ENCODE results near the gene CHRNB2. TPM values are rescaled to one million over a fixed set of nuclear protein-coding genes. Genes with fewer than 3 reads are reported as not detected.

CHRNB2 gene
- total RNA-seq, 1 experiment from 2014 or later: 1.8 TPM

GRCh38 chr1:154572468-154573167 lies 5.0 kb downstream of the CHRNB2 start:
- Histone ChIP-seq H2BK12ac (ENCODE audit: insufficient read length, low read depth, low read length) (no peak overlapping the region), H3K9me3 (ENCODE audit: control insufficient read depth, low read depth, low read length) (no peaks in the 10 kb centered on the region), H4K5ac (ENCODE audit: insufficient read length, low read depth, low read length) (no peak overlapping the region), H2BK15ac (ENCODE audit: low read depth, low read length) (no peak overlapping the region), H3K4me1 (ENCODE audit: insufficient read depth, low read length) (no peaks in the 10 kb centered on the region; the same call in 1 of the 2 replicates), H2BK20ac (ENCODE audit: low read depth, low read length, poor library complexity, severe bottlenecking) (no peak overlapping the region), H4K8ac (replicated peaks; ENCODE audit: insufficient read length, low read depth, low read length) (no peak overlapping the region), H3K23ac (ENCODE audit: insufficient read length, low read depth, low read length) (no peak overlapping the region), H2AK5ac (ENCODE audit: insufficient read length, low read length) (no peak overlapping the region), H3T11ph (ENCODE audit: low read length) (no peak overlapping the region), H2AFZ (ENCODE audit: low read length) (no peak overlapping the region), H3K27me3 (ENCODE audit: insufficient read depth, low read length) (no peaks in the 10 kb centered on the region), H2BK5ac (ENCODE audit: insufficient read length, low read length) (no peak overlapping the region), H2BK120ac (ENCODE audit: low read depth, low read length, poor library complexity, severe bottlenecking) (no peak overlapping the region), H3K56ac (ENCODE audit: insufficient read length, low read depth, low read length) (no peak overlapping the region), H3K9ac (ENCODE audit: extremely low read depth, insufficient read length, low read length) (no peak overlapping the region), H3K79me2 (ENCODE audit: insufficient read depth, low read length) (no peaks in the 10 kb centered on the region), H4K91ac (ENCODE audit: insufficient read length, low read depth, low read length) (no peak overlapping the region), H4K20me1 (ENCODE audit: control insufficient read depth, insufficient read depth, insufficient read length) (no peaks in the 10 kb centered on the region), H3K14ac (ENCODE audit: insufficient read depth, low read length) (no peak overlapping the region; the same call in 1 of the 2 replicates), H3K79me1 (ENCODE audit: insufficient read depth, low read depth, low read length, poor library complexity, severe bottlenecking) (no peaks in the 10 kb centered on the region), H3K23me2 (ENCODE audit: insufficient read length, low read depth, low read length, poor library complexity, severe bottlenecking) (peaks cover 4% of the 10 kb centered on the region), H3K18ac (ENCODE audit: insufficient read length, low read depth, low read length) (no peak overlapping the region), H3K27ac (ENCODE audit: insufficient read length, low read depth, low read length) (no peak overlapping the region), H3K4ac (ENCODE audit: low read depth, low read length) (no peak overlapping the region), H3K4me2 (ENCODE audit: insufficient read depth, insufficient read length, low read length) (no peak overlapping the region)
- no peak for DNase-seq
- no peak overlapping the region for H3K4me3 Mint-ChIP-seq
- H3K4me1 Mint-ChIP-seq: peaks cover 27 to 37% of the 10 kb centered on the region in 2 experiments
- H3K27me3 Mint-ChIP-seq (ENCODE audit: low read depth): peaks cover 6% of the 10 kb centered on the region
- peaks cover 0 to 5% (median 5%) of the 10 kb centered on the region in 3 experiments; a peak in 3 of 7 replicates for H3K36me3 Mint-ChIP-seq (ENCODE audit: insufficient read depth in 1 of 3, low read depth in 3 of 3)
- no CpG with 5 or more reads among the region's 10 CpGs for WGBS (ENCODE audit: extremely low coverage, insufficient read length, low lambda C conversion rate)
- TF ChIP-seq, protein P1, sequence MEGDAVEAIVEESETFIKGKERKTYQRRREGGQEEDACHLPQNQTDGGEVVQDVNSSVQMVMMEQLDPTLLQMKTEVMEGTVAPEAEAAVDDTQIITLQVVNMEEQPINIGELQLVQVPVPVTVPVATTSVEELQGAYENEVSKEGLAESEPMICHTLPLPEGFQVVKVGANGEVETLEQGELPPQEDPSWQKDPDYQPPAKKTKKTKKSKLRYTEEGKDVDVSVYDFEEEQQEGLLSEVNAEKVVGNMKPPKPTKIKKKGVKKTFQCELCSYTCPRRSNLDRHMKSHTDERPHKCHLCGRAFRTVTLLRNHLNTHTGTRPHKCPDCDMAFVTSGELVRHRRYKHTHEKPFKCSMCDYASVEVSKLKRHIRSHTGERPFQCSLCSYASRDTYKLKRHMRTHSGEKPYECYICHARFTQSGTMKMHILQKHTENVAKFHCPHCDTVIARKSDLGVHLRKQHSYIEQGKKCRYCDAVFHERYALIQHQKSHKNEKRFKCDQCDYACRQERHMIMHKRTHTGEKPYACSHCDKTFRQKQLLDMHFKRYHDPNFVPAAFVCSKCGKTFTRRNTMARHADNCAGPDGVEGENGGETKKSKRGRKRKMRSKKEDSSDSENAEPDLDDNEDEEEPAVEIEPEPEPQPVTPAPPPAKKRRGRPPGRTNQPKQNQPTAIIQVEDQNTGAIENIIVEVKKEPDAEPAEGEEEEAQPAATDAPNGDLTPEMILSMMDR (conservative IDR thresholded peaks at IDR 0.05): no peak
- H3K9me3 Mint-ChIP-seq: no peaks in the 10 kb centered on the region
- H3K27ac Mint-ChIP-seq: no peak overlapping the region; a peak in 1 of 7 replicates
